ENCODE results near the gene ZNF512B. TPM values are rescaled to one million over a fixed set of nuclear protein-coding genes. Genes with fewer than 3 reads are reported as not detected.
"Not testable (repeated sequence)": the region's sequence is repeated elsewhere in the genome, so short reads cannot be mapped to it uniquely, and the experiment has no call there.

The ZNF512B gene
- total RNA-seq, 2 experiments from 2014 or later: 12.5 to 13.5 TPM

GRCh38 chr20:63934271-63935068 lies 35.3 kb downstream of the ZNF512B start:
- DNase-seq: no peak
- Mint-ChIP-seq H3K27ac (no peak overlapping the region), H3K4me3 (no peak overlapping the region), H3K9me3 (no peaks in the 10 kb centered on the region), H3K4me1 (ENCODE audit: low read depth) (no peaks in the 10 kb centered on the region), H3K36me3 (peaks cover 21% of the 10 kb centered on the region), H3K27me3 (no peaks in the 10 kb centered on the region)
- intact Hi-C loops (cut with micrococcal nuclease): no loop called here
- ChIA-PET CTCF (interaction anchor here (1.0 to 1.1 kb wide), 2 partner anchors 59 to 61 kb away, joined by 3 read pairs; no protein-coding TSS in a partner anchor), POLR2A (no interaction called here)

- Mint-ChIP-seq H3K27me3 (no peaks in the 10 kb centered on the region), H3K36me3 (peaks cover 27% of the 10 kb centered on the region), H3K9me3 (no peaks in the 10 kb centered on the region), H3K4me3 (no peak overlapping the region), H3K4me1 (ENCODE audit: low read depth) (no peaks in the 10 kb centered on the region), H3K27ac (no peak overlapping the region)
- intact Hi-C loops (cut with micrococcal nuclease): no loop called here
- DNase-seq: no peak
- POLR2A ChIA-PET: no interaction called here
- CTCF ChIA-PET: interaction anchor here (0.6 to 1.2 kb wide), 2 partner anchors 38 to 40 kb away, joined by 3 read pairs; no protein-coding TSS in a partner anchor
Observed at GRCh38 chr20:63933646-63934045, 36.1 kb downstream of the ZNF512B start.

- peaks cover 33% of the 10 kb centered on the region for H3K36me3 Mint-ChIP-seq
- ChIA-PET CTCF (interaction anchor here (1.2 kb wide), 1 partner anchor 41 kb away, joined by 3 read pairs; no protein-coding TSS in a partner anchor), POLR2A (no interaction called here)
- no peak for DNase-seq
- intact Hi-C loops (cut with micrococcal nuclease): no loop called here
- H3K4me1 Mint-ChIP-seq (ENCODE audit: low read depth): no peaks in the 10 kb centered on the region
- no peaks in the 10 kb centered on the region for H3K27me3 Mint-ChIP-seq
- H3K9me3 Mint-ChIP-seq: no peaks in the 10 kb centered on the region
- H3K4me3 Mint-ChIP-seq: no peak overlapping the region
- no peak overlapping the region for H3K27ac Mint-ChIP-seq
Observed at GRCh38 chr20:63932606-63933160, 37.0 kb downstream of the ZNF512B start.

GRCh38 chr20:63931735-63932134 lies 38.0 kb downstream of the ZNF512B start:
- ChIA-PET CTCF (no interaction called here), POLR2A (interaction anchor here (0.6 kb wide), 1 partner anchor 20 kb away, joined by 3 read pairs; no protein-coding TSS in a partner anchor)
- Mint-ChIP-seq H3K27me3 (no peaks in the 10 kb centered on the region), H3K36me3 (peaks cover 33% of the 10 kb centered on the region), H3K4me1 (ENCODE audit: low read depth) (no peaks in the 10 kb centered on the region), H3K4me3 (no peak overlapping the region), H3K9me3 (no peaks in the 10 kb centered on the region), H3K27ac (no peak overlapping the region)
- intact Hi-C loops (cut with micrococcal nuclease): no loop called here
- DNase-seq: no peak

GRCh38 chr20:63930971-63931553 lies 38.7 kb downstream of the ZNF512B start:
- DNase-seq: no peak
- POLR2A ChIA-PET: interaction anchor here (0.6 kb wide), 1 partner anchor 20 kb away, joined by 3 read pairs; no protein-coding TSS in a partner anchor
- H3K9me3 Mint-ChIP-seq: no peaks in the 10 kb centered on the region
- no peaks in the 10 kb centered on the region for H3K27me3 Mint-ChIP-seq
- H3K27ac Mint-ChIP-seq: no peak overlapping the region
- no peaks in the 10 kb centered on the region for H3K4me1 Mint-ChIP-seq (ENCODE audit: low read depth)
- CTCF ChIA-PET: no interaction called here
- no peak overlapping the region for H3K4me3 Mint-ChIP-seq
- intact Hi-C loops (cut with micrococcal nuclease): no loop called here
- peaks cover 37% of the 10 kb centered on the region for H3K36me3 Mint-ChIP-seq

GRCh38 chr20:63929473-63929883 lies 40.3 kb downstream of the ZNF512B start:
- CTCF ChIA-PET; H3K9me3 Mint-ChIP-seq; H3K27ac Mint-ChIP-seq; POLR2A ChIA-PET; intact Hi-C loops (cut with micrococcal nuclease); DNase-seq; H3K4me1 Mint-ChIP-seq (ENCODE audit: low read depth); H3K4me3 Mint-ChIP-seq; H3K27me3 Mint-ChIP-seq: not testable (repeated sequence)
- H3K36me3 Mint-ChIP-seq: peaks cover 32% of the 10 kb centered on the region

- CTCF ChIA-PET: no interaction called here
- peaks cover 32% of the 10 kb centered on the region for H3K36me3 Mint-ChIP-seq
- no peak for DNase-seq
- H3K4me1 Mint-ChIP-seq (ENCODE audit: low read depth): peaks cover 7% of the 10 kb centered on the region
- POLR2A ChIA-PET: no interaction called here
- no peak overlapping the region for H3K4me3 Mint-ChIP-seq
- intact Hi-C loops (cut with micrococcal nuclease): no loop called here
- no peaks in the 10 kb centered on the region for H3K9me3 Mint-ChIP-seq
- H3K27me3 Mint-ChIP-seq: no peaks in the 10 kb centered on the region
- no peak overlapping the region for H3K27ac Mint-ChIP-seq
Observed at GRCh38 chr20:63929071-63929470, 40.7 kb downstream of the ZNF512B start.

GRCh38 chr20:63926298-63926697 lies 43.4 kb downstream of the ZNF512B start:
- H3K27me3 Mint-ChIP-seq: no peaks in the 10 kb centered on the region
- H3K9me3 Mint-ChIP-seq: no peaks in the 10 kb centered on the region
- no peak overlapping the region for H3K27ac Mint-ChIP-seq
- H3K36me3 Mint-ChIP-seq: peaks cover 26% of the 10 kb centered on the region
- POLR2A ChIA-PET: no interaction called here
- H3K4me1 Mint-ChIP-seq (ENCODE audit: low read depth): peaks cover 12% of the 10 kb centered on the region
- H3K4me3 Mint-ChIP-seq: no peak overlapping the region
- CTCF ChIA-PET: no interaction called here
- no peak for DNase-seq
- intact Hi-C loops (cut with micrococcal nuclease): no loop called here

- H3K36me3 Mint-ChIP-seq: peaks cover 16% of the 10 kb centered on the region
- DNase-seq: no peak
- POLR2A ChIA-PET: no interaction called here
- intact Hi-C loops (cut with micrococcal nuclease): no loop called here
- H3K27me3 Mint-ChIP-seq: no peaks in the 10 kb centered on the region
- CTCF ChIA-PET: interaction anchor here (1.2 kb wide), 1 partner anchor 18 kb away, joined by 3 read pairs; no protein-coding TSS in a partner anchor
- H3K27ac Mint-ChIP-seq: no peak overlapping the region
- peaks cover 12% of the 10 kb centered on the region for H3K4me1 Mint-ChIP-seq (ENCODE audit: low read depth)
- no peaks in the 10 kb centered on the region for H3K9me3 Mint-ChIP-seq
- H3K4me3 Mint-ChIP-seq: no peak overlapping the region
Observed at GRCh38 chr20:63924241-63924640, 45.5 kb downstream of the ZNF512B start.

- no peak for DNase-seq
- peaks cover 12% of the 10 kb centered on the region for H3K4me1 Mint-ChIP-seq (ENCODE audit: low read depth)
- CTCF ChIA-PET: no interaction called here
- intact Hi-C loops (cut with micrococcal nuclease): no loop called here
- H3K4me3 Mint-ChIP-seq: no peak overlapping the region
- no peaks in the 10 kb centered on the region for H3K27me3 Mint-ChIP-seq
- no peak overlapping the region for H3K27ac Mint-ChIP-seq
- H3K9me3 Mint-ChIP-seq: no peaks in the 10 kb centered on the region
- POLR2A ChIA-PET: no interaction called here
- H3K36me3 Mint-ChIP-seq: peaks cover 12% of the 10 kb centered on the region
Observed at GRCh38 chr20:63923651-63924050, 46.1 kb downstream of the ZNF512B start.

GRCh38 chr20:63920226-63920625 lies 49.5 kb downstream of the ZNF512B start:
- no peak for DNase-seq
- peaks cover 5% of the 10 kb centered on the region for H3K9me3 Mint-ChIP-seq
- peaks cover 23% of the 10 kb centered on the region for H3K4me1 Mint-ChIP-seq (ENCODE audit: low read depth)
- H3K36me3 Mint-ChIP-seq: peaks cover 13% of the 10 kb centered on the region
- CTCF ChIA-PET: no interaction called here
- H3K27ac Mint-ChIP-seq: no peak overlapping the region
- H3K4me3 Mint-ChIP-seq: no peak overlapping the region
- H3K27me3 Mint-ChIP-seq: no peaks in the 10 kb centered on the region
- POLR2A ChIA-PET: no interaction called here
- intact Hi-C loops (cut with micrococcal nuclease): no loop called here

- H3K4me1 Mint-ChIP-seq (ENCODE audit: low read depth): peaks cover 16% of the 10 kb centered on the region
- ChIA-PET CTCF (no interaction called here), POLR2A (no interaction called here)
- peaks cover 20% of the 10 kb centered on the region for H3K36me3 Mint-ChIP-seq
- no peak overlapping the region for H3K27ac Mint-ChIP-seq
- peaks cover 5% of the 10 kb centered on the region for H3K9me3 Mint-ChIP-seq
- no peak for DNase-seq
- intact Hi-C loops (cut with micrococcal nuclease): no loop called here
- H3K27me3 Mint-ChIP-seq: no peaks in the 10 kb centered on the region
- no peak overlapping the region for H3K4me3 Mint-ChIP-seq
Observed at GRCh38 chr20:63919130-63919529, 50.6 kb downstream of the ZNF512B start.
